Activated T-cell treated with anti-CD3 and anti-CD28 coated beads for 1 hour (primary cell): ENCODE measurements around the gene DOCK3.
A peak's percentile ranks its signal among the peaks of the same experiment; 100 is the strongest.
"Not testable (repeated sequence)": the region's sequence is repeated elsewhere in the genome, so short reads cannot be mapped to it uniquely, and the experiment has no call there.

Experiments
- DNase-seq: peaks from one replicate; pipeline ENCODE4 v3.0.0-alpha.2; 2020; ENCODE audit warnings: low read depth

The DOCK3 gene

GRCh38 chr3:51371943-51372557, 697.3 kb downstream of the DOCK3 start:
- no peak for DNase-seq

GRCh38 chr3:51373658-51374421, 699.1 kb downstream of the DOCK3 start:
- DNase-seq = no peak

GRCh38 chr3:51374456-51374855, 699.7 kb downstream of the DOCK3 start:
- DNase-seq = no peak

GRCh38 chr3:51375136-51375535, 700.4 kb downstream of the DOCK3 start:
- DNase-seq = no peak

GRCh38 chr3:51375571-51375970, 700.8 kb downstream of the DOCK3 start:
- no peak for DNase-seq

GRCh38 chr3:51378065-51378464, 703.3 kb downstream of the DOCK3 start:
- no peak for DNase-seq

- no peak for DNase-seq
Measured at GRCh38 chr3:51378726-51379125, 704.0 kb downstream of the DOCK3 start.

- no peak for DNase-seq
Measured at GRCh38 chr3:51379301-51379700, 704.6 kb downstream of the DOCK3 start.

- DNase-seq = no peak
Measured at GRCh38 chr3:51379746-51380455, 705.2 kb downstream of the DOCK3 start.

- no peak for DNase-seq
Measured at GRCh38 chr3:51380601-51381332, 706.0 kb downstream of the DOCK3 start.

- no peak for DNase-seq
Measured at GRCh38 chr3:51381333-51381705, 706.6 kb downstream of the DOCK3 start.

GRCh38 chr3:51382076-51382745, 707.5 kb downstream of the DOCK3 start:
- no peak for DNase-seq

- no peak for DNase-seq
Measured at GRCh38 chr3:51382947-51383578, 708.3 kb downstream of the DOCK3 start.

GRCh38 chr3:51384055-51384725, 709.5 kb downstream of the DOCK3 start:
- DNase-seq = no peak

GRCh38 chr3:51384726-51385473, 710.2 kb downstream of the DOCK3 start, which contains the start of gene MANF:
MANF (plus strand) TSS chr3:51385291; CDS start chr3:51385343, 52 bp downstream.
- peak; percentile 91 for DNase-seq

- no peak for DNase-seq
Measured at GRCh38 chr3:51385621-51386091, 710.9 kb downstream of the DOCK3 start.

GRCh38 chr3:51386159-51386851, 711.6 kb downstream of the DOCK3 start:
- DNase-seq = no peak

- DNase-seq = no peak
Measured at GRCh38 chr3:51386852-51387229, 712.1 kb downstream of the DOCK3 start.

- not testable (repeated sequence) for DNase-seq
Measured at GRCh38 chr3:51387281-51387680, 712.6 kb downstream of the DOCK3 start.
